Spleen (tissue), 7 donors: Measurements from ENCODE around the gene NOVA1.

ENCODE experiments used
- CTCF ChIP-seq, 11 experiments: fragments of 200-600 bp in 7 of 11; fragments of 450-650 bp in 4 of 11; sonication (generic) in 4 of 11; IDR thresholded peaks in 8 of 11; conservative IDR thresholded peaks in 3 of 11; 1 replicate in 7 of 11; 2 replicates in 4 of 11; pipeline versions ENCODE4 v1.4.0 to v1.8.0; 2016 to 2021; ENCODE audit warnings: antibody characterized with exemption in 11 of 11, inconsistent platforms in 4 of 11, mild to moderate bottlenecking in 1 of 11
- POLR2A ChIP-seq, 3 donors: fragments of 450-650 bp; IDR thresholded peaks; one replicate each; pipeline ENCODE4 v1.5.1; 2017; ENCODE audit warnings: antibody characterized with exemption in 3 of 3, mild to moderate bottlenecking in 1 of 3
- POLR2AphosphoS5 ChIP-seq, 3 donors: sonication (generic); formaldehyde crosslinking; IDR thresholded peaks; one replicate each; pipeline ENCODE4 v1.5.1; 2017; ENCODE audit warnings: antibody characterized with exemption in 3 of 3
- donor health status: DM: no; HTN: no; CAD: no; lungs with moderate emphysema.
- donor health status: DM: no; HTN: no; CAD: no.
- donor health status: DM: no; HTN: no; CAD: no.

- TF ChIP-seq POLR2AphosphoS5 (IDR thresholded peaks at IDR 0.05) (no peak), POLR2A (IDR thresholded peaks at IDR 0.05) (no peak), CTCF (IDR thresholded peaks at IDR 0.05 in 8 of 11, conservative IDR thresholded peaks at IDR 0.05 in 3 of 11) (no peak)
Measured at GRCh38 chr14:26522967-26523366, 74.9 kb downstream of the NOVA1 start.
